Parathyroid adenoma (tissue), 2 donors: Measurements from ENCODE around the gene INTS3.
"Not testable (repeated sequence)": the region's sequence is repeated elsewhere in the genome, so short reads cannot be mapped to it uniquely, and the experiment has no call there.

Source experiments
- H2AFZ ChIP-seq: fragments of 300-600 bp; sonication (generic); one replicate; pipeline ENCODE4 v1.7.0; 2017; ENCODE audit warnings: antibody characterized with exemption, mild to moderate bottlenecking
- H3K27ac ChIP-seq: fragments of 300-600 bp; sonication (generic); one replicate; pipeline ENCODE4 v1.7.0; 2017
- H3K27me3 ChIP-seq: fragments of 300-600 bp; sonication (generic); one replicate; pipeline ENCODE4 v1.7.0; 2017; ENCODE audit warnings: low read length; ENCODE audit not compliant: control insufficient read depth, insufficient read depth
- H3K36me3 ChIP-seq: fragments of 300-600 bp; sonication (generic); one replicate; pipeline ENCODE4 v1.7.0; 2017; ENCODE audit warnings: low read length; ENCODE audit not compliant: control insufficient read depth, insufficient read depth
- H3K4me1 ChIP-seq: fragments of 300-600 bp; sonication (generic); one replicate; pipeline ENCODE4 v1.7.0; 2017; ENCODE audit warnings: control low read depth
- H3K4me2 ChIP-seq: fragments of 300-600 bp; sonication (generic); one replicate; pipeline ENCODE4 v1.7.0; 2017; ENCODE audit warnings: low read length
- H3K4me3 ChIP-seq: fragments of 300-600 bp; sonication (generic); one replicate; pipeline ENCODE4 v1.7.0; 2017; ENCODE audit warnings: low read depth, low read length
- H3K79me2 ChIP-seq: fragments of 300-600 bp; sonication (generic); one replicate; pipeline ENCODE4 v1.7.0; 2017; ENCODE audit warnings: control low read depth
- H3K9ac ChIP-seq: fragments of 300-600 bp; sonication (generic); one replicate; pipeline ENCODE4 v1.7.0; 2017; ENCODE audit warnings: mild to moderate bottlenecking
- H3K9me3 ChIP-seq: fragments of 300-600 bp; sonication (generic); one replicate; pipeline ENCODE4 v1.7.0; 2017; ENCODE audit warnings: low read length; ENCODE audit not compliant: control insufficient read depth
- CTCF ChIP-seq: fragments of 300-600 bp; sonication (generic); IDR thresholded peaks from one replicate; pipeline ENCODE4 v1.7.0; 2017; ENCODE audit warnings: antibody characterized with exemption, mild to moderate bottlenecking
- donor health status: primary hyperparathyroidism.

INTS3 gene

GRCh38 chr1:153764310-153764709 lies 36.5 kb downstream of the INTS3 start:
- H3K27me3 ChIP-seq, result no peaks in the 10 kb centered on the region
- no peak overlapping the region for H3K4me3 ChIP-seq
- no peaks in the 10 kb centered on the region for H3K36me3 ChIP-seq
- H3K9ac ChIP-seq, result no peak overlapping the region
- no peaks in the 10 kb centered on the region for H3K4me1 ChIP-seq
- H3K79me2 ChIP-seq, result no peaks in the 10 kb centered on the region
- H3K9me3 ChIP-seq, result no peaks in the 10 kb centered on the region
- TF ChIP-seq CTCF, result no peak
- no peak overlapping the region for H3K4me2 ChIP-seq
- no peak overlapping the region for H3K27ac ChIP-seq
- H2AFZ ChIP-seq, result no peak overlapping the region

GRCh38 chr1:153766663-153767062 lies 38.8 kb downstream of the INTS3 start:
- H3K4me3 ChIP-seq, H3K36me3 ChIP-seq, H3K79me2 ChIP-seq, H3K9me3 ChIP-seq, H3K4me2 ChIP-seq, H3K9ac ChIP-seq, H2AFZ ChIP-seq, H3K4me1 ChIP-seq, H3K27me3 ChIP-seq, H3K27ac ChIP-seq: not testable (repeated sequence)

GRCh38 chr1:153767519-153767918 lies 39.7 kb downstream of the INTS3 start:
- Histone ChIP-seq H3K4me1 (peaks cover 7% of the 10 kb centered on the region), H3K27me3 (no peaks in the 10 kb centered on the region), H3K4me3 (no peak overlapping the region), H3K79me2 (no peaks in the 10 kb centered on the region), H3K9me3 (no peaks in the 10 kb centered on the region), H3K4me2 (no peak overlapping the region), H3K36me3 (no peaks in the 10 kb centered on the region), H2AFZ (no peak overlapping the region), H3K9ac (no peak overlapping the region), H3K27ac (no peak overlapping the region)
- TF ChIP-seq CTCF, result no peak

GRCh38 chr1:153768316-153769181 lies 40.7 kb downstream of the INTS3 start:
- no peaks in the 10 kb centered on the region for H3K9me3 ChIP-seq
- no peak overlapping the region for H3K9ac ChIP-seq
- no peak overlapping the region for H2AFZ ChIP-seq
- H3K4me3 ChIP-seq, result no peak overlapping the region
- no peaks in the 10 kb centered on the region for H3K79me2 ChIP-seq
- no peaks in the 10 kb centered on the region for H3K27me3 ChIP-seq
- H3K36me3 ChIP-seq, result no peaks in the 10 kb centered on the region
- no peak overlapping the region for H3K4me2 ChIP-seq
- H3K27ac ChIP-seq, result no peak overlapping the region
- H3K4me1 ChIP-seq, result peaks cover 8% of the 10 kb centered on the region
- TF ChIP-seq CTCF, result no peak

- no peaks in the 10 kb centered on the region for H3K36me3 ChIP-seq
- H3K4me3 ChIP-seq, result no peak overlapping the region
- H3K79me2 ChIP-seq, result no peaks in the 10 kb centered on the region
- no peak overlapping the region for H3K9ac ChIP-seq
- peaks cover 8% of the 10 kb centered on the region for H3K4me1 ChIP-seq
- no peak overlapping the region for H2AFZ ChIP-seq
- H3K27ac ChIP-seq, result peak overlapping the region; percentile 11
- H3K27me3 ChIP-seq, result no peaks in the 10 kb centered on the region
- H3K9me3 ChIP-seq, result no peaks in the 10 kb centered on the region
- H3K4me2 ChIP-seq, result no peak overlapping the region
- TF ChIP-seq CTCF, result no peak
These were observed 41.4 kb downstream of the INTS3 start for GRCh38 chr1:153769221-153769620.
